H1 (cell line): ENCODE results near the gene CHST11.

Experiments
- CEBPB ChIP-seq: IDR thresholded peaks from 2 replicates; pipeline ENCODE4 v1.6.1; 2012; ENCODE audit warnings: low read depth, low read length
- CHD1 ChIP-seq: IDR thresholded peaks from 2 replicates; pipeline ENCODE4 v1.6.1; 2012; ENCODE audit warnings: low read depth, low read length, improper control_type of control experiment
- CHD2 ChIP-seq: IDR thresholded peaks from 2 replicates; pipeline ENCODE4 v1.6.1; 2012; ENCODE audit warnings: low read length, improper control_type of control experiment
- CREB1 ChIP-seq: IDR thresholded peaks from 2 replicates; pipeline ENCODE4 v1.6.1; 2012; ENCODE audit warnings: inconsistent platforms
- EZH2 ChIP-seq: fragments of 200-600 bp; sonication (generic); IDR thresholded peaks from 2 replicates; pipeline ENCODE4 v1.7.1; 2012; ENCODE audit warnings: low read depth, mild to moderate bottlenecking, moderate library complexity, low read length, inconsistent platforms; ENCODE audit not compliant: severe bottlenecking
- JUND ChIP-seq: IDR thresholded peaks from 2 replicates; pipeline ENCODE4 v1.6.1; 2011; ENCODE audit warnings: mild to moderate bottlenecking, improper control_type of control experiment, low read length
- POLR2AphosphoS5 ChIP-seq: IDR thresholded peaks from 2 replicates; pipeline ENCODE4 v1.6.1; 2011; ENCODE audit warnings: low read depth, low read length
- RAD21 ChIP-seq, 2 experiments: IDR thresholded peaks in 1 of 2; conservative IDR thresholded peaks in 1 of 2; 2 replicates each; pipeline ENCODE4 v1.6.1; 2011; ENCODE audit warnings: low read depth in 2 of 2, low read length in 2 of 2, improper control_type of control experiment in 1 of 2, inconsistent platforms in 1 of 2, mild to moderate bottlenecking in 1 of 2, moderate library complexity in 1 of 2
- TF ChIP-seq, protein P1 (sequence below), 3 experiments: IDR thresholded peaks; 1 replicate in 2 of 3; 2 replicates in 1 of 3; pipeline versions ENCODE4 v1.5.1 to v1.6.1; 2011; ENCODE audit warnings: low read length in 3 of 3, mild to moderate bottlenecking in 3 of 3, inconsistent platforms in 2 of 3, low read depth in 1 of 3, moderate library complexity in 1 of 3; ENCODE audit not compliant: insufficient read depth in 1 of 3; ENCODE audit errors: control extremely low read depth in 1 of 3

DNA sequence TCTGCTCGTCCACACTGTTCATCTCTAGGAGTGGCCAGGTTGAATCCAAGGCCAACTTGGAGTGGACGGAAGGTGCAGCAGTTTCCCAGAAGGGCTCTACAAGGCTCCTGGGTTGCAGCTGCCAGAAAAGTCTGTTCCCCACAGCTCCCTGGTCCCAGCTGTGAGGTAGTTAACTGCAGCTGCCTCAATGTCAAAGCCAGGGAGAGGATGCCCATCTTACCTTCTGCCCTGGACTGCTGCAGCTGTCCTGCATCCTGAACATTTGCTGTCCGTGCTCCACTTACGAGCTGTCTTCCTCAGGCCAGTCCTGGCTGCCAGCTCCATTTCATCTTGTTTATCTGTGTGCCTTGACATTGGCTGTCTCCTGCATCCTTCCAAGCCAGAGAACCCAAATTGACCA lies 274.0 kb downstream of the CHST11 start:
- TF ChIP-seq EZH2 = no peak
- TF ChIP-seq, protein P1, sequence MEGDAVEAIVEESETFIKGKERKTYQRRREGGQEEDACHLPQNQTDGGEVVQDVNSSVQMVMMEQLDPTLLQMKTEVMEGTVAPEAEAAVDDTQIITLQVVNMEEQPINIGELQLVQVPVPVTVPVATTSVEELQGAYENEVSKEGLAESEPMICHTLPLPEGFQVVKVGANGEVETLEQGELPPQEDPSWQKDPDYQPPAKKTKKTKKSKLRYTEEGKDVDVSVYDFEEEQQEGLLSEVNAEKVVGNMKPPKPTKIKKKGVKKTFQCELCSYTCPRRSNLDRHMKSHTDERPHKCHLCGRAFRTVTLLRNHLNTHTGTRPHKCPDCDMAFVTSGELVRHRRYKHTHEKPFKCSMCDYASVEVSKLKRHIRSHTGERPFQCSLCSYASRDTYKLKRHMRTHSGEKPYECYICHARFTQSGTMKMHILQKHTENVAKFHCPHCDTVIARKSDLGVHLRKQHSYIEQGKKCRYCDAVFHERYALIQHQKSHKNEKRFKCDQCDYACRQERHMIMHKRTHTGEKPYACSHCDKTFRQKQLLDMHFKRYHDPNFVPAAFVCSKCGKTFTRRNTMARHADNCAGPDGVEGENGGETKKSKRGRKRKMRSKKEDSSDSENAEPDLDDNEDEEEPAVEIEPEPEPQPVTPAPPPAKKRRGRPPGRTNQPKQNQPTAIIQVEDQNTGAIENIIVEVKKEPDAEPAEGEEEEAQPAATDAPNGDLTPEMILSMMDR (IDR thresholded peaks at IDR 0.05; ENCODE audit: control extremely low read depth in 1 of 3, insufficient read depth in 1 of 3, low read depth in 1 of 3, low read length in 3 of 3) = no peak
- TF ChIP-seq JUND = no peak
- no peak for TF ChIP-seq POLR2AphosphoS5
- TF ChIP-seq CREB1 = no peak
- TF ChIP-seq CHD2 = no peak
- TF ChIP-seq CEBPB = no peak
- TF ChIP-seq RAD21 (IDR thresholded peaks at IDR 0.05 in 1 of 2, conservative IDR thresholded peaks at IDR 0.05 in 1 of 2; ENCODE audit: low read depth in 2 of 2, low read length in 2 of 2) = no peak
- TF ChIP-seq CHD1 = no peak
